HG02798 (cell line): ENCODE data around the gene ACAP3.

Experiments
- ATAC-seq: cut with Tn5 transposase; IDR thresholded peaks from one replicate; pipeline ENCODE4 v1.9.1; 2021; ENCODE audit warnings: mild to moderate bottlenecking; ENCODE audit not compliant: unreplicated experiment, poor library complexity

The ACAP3 gene, protein sequence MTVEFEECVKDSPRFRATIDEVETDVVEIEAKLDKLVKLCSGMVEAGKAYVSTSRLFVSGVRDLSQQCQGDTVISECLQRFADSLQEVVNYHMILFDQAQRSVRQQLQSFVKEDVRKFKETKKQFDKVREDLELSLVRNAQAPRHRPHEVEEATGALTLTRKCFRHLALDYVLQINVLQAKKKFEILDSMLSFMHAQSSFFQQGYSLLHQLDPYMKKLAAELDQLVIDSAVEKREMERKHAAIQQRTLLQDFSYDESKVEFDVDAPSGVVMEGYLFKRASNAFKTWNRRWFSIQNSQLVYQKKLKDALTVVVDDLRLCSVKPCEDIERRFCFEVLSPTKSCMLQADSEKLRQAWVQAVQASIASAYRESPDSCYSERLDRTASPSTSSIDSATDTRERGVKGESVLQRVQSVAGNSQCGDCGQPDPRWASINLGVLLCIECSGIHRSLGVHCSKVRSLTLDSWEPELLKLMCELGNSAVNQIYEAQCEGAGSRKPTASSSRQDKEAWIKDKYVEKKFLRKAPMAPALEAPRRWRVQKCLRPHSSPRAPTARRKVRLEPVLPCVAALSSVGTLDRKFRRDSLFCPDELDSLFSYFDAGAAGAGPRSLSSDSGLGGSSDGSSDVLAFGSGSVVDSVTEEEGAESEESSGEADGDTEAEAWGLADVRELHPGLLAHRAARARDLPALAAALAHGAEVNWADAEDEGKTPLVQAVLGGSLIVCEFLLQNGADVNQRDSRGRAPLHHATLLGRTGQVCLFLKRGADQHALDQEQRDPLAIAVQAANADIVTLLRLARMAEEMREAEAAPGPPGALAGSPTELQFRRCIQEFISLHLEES

DNA sequence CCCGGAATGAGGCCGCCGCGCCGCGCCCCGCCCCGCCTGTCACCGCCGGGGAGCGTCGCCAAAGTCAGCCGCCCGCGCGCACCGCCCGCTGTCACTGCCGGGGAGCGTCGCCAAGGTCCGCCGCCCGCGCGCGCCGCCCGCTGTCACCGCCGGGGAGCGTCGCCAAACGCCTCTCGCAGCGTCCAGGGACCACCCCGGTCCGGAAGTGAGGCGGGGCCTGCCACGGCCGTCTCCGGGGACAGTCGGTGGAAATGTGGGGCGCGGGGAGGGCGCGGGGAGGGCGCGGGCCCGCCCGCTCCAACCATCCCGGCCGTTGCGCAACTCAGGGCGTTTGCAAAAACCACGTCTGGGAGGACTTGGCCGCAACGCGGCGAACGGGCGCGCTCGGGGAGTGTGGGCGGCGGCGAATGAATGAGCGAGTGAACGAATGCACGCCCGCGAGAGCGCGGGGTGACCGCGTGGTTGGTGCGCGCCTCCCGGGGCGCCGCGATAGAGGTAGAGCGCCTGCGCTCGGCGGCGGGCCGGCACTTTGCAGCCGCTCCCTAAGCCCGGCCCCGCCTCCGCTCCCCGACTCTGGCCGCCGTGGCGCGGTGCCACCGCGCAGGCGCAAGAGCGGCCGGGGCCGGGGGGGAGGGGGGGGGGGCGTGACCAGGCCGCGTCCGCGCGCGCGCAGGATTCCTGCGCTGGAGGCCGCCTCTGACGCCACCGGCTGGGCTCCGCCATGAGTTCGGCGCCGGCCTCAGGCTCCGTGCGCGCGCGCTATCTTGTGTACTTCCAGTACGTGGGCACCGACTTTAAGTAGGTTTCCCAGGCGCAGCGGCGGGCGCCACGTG is at the start of gene ACAP3, which contains the start of gene PUSL1:
Gene ACAP3 (minus strand): TSS at position 8 of the 833 bp plus-strand sequence. CDS start 115 bp downstream, outside the sequence.
Gene PUSL1 (plus strand): TSS at position 675 of the 833 bp plus-strand sequence. CDS start 47 bp downstream, at position 722.
- peak; percentile 72 for ATAC-seq

DNA sequence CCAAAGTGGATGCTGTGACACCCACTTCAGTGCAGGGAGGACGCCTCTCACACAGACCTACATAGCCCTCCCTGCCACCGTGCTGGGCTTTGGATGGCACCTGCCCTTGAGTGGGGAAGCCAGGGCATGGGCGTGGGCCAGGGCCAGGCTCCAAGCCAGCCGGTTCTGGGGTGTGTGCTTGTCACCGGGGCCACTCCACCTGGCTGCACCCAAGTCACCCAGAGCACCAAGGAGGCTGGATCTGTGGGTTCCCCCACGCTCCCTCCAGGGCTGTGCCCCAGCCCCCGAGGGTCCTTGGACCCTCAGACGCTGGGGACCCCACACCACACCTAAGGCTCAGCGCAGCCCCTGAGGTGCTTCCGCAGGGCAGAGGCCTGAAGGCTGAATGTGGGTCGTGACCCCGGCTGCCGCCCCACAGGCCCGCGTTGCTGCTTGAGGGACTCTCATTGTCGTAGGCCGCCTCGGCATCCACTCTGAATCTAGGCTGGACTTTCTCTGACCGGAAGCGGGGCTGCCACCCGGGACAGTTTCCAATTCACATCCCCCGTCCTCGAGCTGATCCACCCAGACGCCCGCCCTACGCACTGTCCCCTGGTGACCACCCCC is 49.2 kb upstream of the ACAP3 start:
- ATAC-seq: no peak

DNA sequence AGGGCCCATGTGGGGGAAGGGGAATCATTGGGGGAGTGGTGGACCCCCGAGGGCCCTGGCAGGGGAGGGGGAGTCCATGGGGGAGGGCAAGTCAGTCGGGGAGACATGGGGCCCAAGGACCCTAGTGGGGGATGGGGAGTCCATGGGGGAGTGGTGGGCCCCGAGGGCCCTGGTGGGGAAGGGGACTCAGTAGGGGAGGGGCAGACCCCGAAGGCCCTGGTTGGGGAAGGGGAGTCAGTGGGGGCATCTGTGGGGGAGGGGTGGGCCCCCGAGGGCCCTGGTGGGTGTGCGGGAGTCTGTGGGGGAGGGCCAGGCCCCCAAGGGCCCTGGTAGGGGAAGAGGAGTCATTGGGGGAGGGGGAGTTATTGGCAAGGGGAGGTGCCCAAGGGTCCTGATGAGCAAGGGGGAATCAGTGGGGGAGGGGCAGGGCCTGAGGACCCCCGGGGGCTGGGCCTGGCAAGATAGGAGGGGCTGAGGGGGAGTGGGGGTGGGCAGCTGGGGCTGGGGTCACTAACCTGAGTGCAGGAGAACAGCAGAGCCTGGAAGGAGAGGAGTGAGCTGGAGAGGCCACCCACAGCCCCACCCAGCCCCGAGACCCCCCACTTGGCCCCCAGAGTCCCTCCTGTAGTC is 48.6 kb upstream of the ACAP3 start:
- ATAC-seq: no peak

DNA sequence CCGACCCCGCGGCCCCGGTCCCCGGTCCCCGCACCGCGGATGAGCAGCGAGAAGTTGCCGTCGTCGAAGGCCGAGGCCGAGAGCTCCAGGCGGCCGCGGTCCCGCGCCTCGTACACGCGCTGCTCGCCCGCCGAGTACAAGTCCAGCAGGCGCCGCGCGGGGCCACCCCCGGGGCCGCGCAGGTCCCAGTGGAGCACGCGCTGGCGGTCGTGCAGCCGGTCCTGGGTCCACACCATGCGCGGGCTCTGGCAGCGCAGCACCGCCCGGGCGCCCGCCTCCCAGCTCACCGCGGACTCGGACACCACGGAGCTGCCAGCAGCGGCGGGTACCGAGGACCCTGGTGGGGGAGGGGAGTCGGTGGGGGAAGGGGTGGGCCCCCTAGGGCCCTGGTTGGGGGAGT is 47.7 kb upstream of the ACAP3 start:
- no peak for ATAC-seq

DNA sequence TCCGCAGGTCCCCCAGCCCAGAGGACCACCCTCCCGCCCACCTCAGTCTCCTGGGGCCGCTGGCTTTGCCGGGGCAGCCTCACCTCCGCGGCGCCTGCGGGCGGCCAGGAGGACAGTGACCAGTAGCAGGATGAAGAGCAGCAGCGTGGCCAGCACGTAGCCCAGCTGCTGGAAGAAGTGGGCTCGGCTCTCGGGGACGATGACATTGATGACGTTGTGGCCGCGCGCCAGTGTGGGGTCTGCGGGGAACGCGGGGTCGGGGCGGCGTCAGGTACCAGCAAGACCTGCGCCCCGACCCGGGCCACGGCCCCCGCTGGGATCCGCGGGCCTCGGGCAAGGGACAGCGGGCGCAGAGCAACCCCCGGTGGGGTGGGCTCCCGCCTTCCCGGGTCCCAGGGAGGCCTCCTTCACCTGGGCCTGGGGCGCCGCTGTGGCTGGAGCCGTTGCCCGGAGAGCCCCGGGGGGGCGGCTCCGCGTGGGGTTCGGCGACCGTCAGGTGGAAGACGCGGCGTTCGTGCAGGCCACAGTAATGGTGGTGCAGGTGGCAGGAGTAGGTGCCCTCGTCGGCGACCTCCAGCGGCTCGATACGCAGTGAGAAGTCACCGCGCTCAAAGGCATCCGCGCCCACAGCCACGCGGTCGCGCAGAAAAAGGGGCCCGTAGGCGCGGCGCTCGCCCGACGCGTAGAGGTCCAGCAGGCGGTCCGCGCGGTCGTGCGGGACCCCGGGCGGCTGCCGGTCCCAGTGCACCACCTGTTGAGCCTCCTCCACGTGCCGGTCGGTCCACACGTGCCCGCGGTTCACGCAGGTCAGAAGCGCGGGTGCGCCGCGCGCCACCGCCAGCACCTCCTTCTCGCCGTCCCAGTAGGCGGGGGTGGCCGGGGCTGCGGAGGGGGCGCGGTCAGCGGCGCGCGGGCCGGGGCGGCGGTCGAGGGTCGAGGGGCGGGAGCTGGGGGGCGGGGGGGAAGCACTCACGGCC is 46.8 kb upstream of the ACAP3 start:
- no peak for ATAC-seq

DNA sequence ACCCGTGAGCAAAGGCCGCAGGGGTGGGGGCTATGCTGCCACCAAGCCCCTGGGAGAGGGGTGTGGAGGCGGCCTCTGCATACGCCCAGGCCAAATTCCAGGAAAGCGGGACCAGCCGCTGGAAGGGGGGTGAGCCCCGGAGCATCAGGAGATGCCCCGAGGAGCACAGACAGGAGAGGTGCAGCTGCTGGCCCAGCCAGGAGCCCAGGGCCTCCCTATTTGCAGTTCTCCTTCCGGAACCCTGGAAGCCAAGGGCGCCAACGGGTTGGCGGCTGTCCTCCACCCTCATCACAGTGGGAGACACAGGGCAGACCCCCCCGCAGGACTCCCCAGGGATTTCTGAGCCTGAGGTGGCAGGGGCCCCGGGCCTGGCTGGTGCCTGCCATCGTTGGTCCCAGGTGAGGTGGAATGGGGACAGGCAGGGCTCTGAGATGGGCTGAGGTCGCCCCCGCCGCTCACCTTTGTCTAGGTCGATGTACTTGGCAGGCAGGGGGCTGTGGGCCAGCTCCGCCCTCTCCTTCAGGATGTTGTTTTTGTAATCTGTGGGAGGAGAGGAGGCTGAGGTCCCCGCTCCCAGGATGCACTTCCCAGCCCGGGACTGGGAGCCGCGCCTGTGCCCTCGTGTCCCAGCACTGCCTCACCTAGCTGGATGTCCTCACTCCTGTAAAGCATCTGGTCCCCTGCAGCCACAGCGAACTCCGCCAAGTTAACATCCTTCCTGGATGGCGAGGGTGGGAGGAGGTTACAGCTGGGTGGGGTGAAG is 45.8 kb upstream of the ACAP3 start:
- ATAC-seq: no peak

DNA sequence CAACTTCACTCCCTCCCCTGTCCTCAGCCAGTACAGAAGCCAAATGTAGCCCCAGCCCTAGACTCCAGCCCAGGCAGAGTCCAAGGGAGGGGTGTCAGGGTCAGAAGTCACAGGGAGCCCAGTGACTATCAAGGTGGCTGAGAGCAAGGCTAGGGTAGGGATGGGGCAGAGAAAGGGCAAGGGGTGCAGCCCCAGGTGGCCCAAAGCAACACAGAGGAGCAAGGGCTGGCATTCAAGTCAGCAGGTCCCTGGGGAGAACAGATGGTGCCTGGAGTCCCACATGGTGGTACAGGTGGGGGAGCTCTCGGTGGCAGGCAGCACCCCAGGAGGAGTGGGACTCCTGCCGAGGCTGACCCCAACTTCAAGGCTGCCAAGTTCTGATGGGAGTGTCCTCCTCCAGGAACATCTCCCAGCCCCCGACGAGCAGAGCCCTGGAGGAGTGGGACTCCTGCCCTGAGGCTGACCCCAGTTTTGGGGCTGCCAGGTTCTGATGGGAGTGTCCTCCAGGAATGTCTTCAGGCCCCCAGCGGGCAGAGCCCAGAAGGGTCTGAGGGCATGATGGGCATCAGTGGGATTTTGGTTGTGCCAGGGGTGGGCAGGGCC is 45.2 kb upstream of the ACAP3 start:
- no peak for ATAC-seq

DNA sequence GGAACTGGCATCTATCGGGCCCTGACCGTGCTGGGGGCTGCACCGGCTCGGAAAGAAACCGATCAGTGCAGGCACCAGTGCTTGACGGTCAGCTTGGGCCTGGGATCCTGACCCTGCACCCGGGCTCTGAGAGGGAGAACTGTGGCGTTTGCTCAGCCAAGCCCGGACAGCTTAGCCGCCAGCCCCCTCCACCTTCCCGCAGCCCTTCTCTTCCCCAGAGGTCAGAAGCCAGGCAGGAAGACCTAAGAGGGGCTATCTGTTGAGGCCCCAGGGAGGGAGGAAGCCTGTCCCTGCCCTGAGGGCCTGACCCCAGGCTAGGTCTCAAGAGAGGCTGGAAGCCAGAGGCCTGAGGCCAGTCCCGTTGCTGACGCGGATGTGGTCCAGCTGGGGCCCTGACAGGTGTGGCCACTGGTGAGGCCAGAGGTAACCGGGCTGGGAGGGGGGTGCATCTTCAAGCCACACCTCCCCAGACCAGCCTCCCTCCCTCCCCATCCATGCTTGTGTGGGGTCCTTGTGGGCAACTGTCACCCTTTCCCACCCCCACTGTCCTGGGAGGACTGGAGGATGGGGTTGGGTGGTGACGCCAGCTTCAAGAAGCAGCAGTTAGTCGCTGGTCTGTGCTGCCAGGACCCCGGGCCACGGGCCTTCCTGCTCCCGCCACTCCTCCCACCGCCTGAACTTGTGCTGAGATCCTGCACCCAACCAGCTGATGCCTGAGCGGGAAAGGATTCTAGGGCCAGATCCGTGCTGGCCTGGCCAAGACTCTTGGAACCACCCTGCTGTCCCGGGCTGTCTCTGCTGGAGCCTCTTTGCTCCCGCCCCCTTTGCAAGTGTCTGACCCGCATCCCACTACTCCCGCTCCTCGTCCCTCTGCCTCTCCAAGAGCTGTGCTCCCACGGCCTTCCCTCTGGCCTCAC is 44.0 kb upstream of the ACAP3 start:
- no peak for ATAC-seq

DNA sequence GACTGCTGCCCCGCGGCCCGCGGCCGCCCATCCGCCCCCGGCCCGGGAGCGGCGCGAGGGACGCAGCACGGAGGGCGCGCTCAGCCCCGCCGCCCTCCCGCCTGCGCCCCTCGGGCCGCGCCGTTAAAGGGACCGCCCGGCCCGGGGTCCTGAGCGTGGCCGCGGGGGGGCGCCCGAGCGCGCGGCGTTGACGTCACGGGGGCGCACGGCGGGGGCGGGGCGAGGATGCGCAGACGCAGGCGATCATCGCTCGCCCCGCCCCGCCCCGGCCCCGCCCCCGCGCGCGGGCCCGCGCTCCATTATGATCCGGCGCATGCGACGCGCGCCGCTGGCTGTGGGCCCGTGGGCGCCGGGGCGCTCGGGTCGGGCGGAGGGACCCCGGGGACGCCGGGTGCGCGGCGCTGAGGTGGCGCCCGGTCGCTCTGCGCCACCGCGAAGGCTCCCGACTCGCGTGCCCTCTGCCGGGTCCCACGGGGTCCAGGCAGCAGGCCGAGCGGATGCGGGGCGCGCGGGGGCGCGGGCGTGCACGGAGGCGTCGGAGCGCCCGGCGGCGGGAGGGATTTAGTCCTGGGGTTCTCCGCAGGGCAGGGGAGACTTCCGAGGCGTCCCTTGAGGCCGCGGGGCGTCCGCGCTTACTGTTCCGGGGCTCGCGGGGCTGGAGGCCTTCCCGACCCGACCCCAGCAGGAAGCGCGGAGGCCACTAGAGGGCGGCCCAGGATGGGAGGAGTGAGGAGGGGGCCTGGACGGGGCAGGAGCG is 41.7 kb upstream of the ACAP3 start, which contains the start of gene DVL1:
Gene DVL1 (minus strand): TSS at position 163 of the 757 bp plus-strand sequence. CDS start 353 bp downstream, outside the sequence.
- ATAC-seq: peak; percentile 70

DNA sequence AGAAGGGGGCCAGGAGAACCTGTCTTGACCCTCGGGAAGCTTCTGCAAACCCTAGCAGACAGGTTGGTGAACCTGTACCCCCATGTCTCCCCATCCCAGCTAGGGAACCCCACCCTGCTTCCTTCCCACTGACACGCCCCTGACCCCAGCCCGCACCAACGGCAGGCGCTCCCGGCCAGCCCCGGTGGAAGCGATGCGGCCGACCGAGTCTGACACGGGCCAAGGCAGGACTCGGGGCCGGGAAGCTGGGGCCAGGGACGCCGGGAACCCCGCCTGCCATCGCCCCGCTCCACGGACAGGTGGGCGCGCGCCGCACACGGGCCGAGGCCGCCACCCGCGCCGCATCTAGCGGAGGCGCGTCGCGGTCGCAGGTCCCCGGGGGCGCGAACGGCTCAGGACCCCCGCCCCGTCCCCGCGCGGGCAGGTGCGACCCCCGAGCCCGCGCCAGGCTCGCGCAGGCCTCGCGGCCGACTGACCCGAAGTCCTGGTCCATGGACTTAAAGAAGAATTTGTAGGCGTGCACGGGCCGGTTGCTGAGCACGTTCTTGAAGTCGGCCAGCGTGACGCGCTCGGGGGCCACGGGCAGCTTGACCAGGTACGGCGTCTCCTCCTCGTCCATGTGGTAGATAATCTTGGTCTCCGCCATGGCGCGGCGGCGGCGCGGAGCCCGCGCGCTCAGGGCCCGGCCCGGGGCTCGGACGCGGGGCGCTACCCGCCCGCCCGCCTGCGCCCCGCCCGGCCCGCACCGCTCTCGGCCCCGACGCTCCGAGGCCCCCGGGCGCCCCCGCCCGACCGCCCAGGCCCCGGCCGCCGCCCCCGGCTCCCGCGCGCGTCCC is 40.9 kb upstream of the ACAP3 start:
- no peak for ATAC-seq

DNA sequence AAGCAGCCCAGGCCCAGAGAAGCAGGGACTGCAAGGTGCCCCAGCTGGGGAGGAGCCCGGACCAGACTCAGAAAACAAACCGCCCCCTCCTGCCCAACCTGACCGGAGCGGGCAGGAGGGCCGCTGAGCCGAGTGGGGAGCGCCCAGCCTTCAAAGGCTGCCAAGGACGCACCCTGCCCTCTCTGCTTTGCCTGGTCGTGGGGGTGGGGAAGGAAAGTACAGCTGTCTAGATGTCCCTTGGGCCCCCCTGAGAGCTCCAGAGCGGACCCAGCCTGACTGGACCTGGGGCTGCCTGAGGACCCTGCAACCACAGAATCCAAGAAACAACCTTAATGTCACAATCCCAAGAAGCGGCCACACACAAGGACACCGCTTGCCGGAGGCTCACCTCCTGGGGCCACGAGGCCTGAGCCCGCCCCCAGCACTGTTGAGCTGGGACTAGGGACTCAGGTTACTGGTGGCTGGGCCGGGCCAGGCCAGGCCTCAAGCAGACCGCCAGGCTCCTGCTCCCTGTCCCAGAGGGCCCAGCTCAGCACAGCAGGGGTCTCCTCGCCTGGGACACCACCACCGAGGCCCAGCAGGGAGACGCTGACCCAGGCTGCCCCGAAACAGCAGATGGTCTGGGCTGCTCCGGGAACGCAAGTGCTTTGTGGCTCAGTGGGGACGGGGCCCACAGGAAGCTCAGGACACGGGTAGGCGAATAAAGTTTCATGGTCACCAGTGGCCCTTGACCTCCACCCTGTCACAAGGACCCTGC is 40.1 kb upstream of the ACAP3 start:
- no peak for ATAC-seq

DNA sequence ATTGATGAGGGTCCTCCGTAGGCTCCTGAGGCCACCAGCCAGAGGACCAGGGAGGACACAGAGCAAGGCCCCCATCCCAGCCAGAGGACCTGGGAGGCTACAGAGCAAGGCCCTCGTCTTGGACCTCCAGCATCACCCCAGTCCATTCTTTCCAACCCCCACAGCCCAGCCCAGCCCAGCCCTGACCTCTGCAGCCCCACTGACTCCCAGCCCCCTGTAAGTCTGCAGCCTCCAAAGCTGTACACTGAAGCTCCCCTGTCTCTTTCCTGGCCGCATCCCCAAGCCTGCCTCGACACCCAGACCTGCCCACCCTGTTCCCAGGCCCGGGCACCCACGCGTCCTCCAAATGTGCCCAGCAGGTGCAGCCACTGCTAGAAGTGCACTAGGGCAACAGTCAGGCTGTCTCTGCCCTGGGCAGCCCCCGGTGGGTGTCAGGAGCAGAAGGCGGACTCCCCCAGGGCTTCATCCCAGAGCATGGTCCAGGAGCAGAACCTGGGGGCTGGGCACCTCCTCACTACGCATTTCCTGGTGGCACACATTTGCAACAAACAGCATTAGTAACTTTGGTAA is 39.4 kb upstream of the ACAP3 start:
- ATAC-seq: no peak

DNA sequence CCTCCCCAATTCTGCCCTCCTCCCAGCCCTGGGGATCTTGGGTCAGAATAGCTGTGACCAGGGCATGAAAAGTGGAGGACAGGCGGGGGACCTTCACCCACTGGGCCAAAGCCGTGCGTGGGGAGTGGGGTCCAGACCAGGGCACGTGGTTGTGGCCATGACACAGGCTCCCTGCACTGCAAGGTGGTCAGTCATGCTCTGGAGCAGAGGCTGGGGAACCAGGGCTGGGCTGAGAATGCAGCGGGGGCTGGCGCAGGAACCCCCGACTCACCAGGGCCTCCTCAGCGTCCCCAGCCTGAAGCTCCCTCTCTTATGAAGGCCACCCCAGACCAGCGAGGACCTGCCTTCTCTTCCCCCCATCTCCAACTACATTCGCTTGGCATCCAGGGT is 38.8 kb upstream of the ACAP3 start:
- no peak for ATAC-seq
